B cell (primary cell): Measurements from ENCODE around the gene IFI16. TPM values are rescaled to one million over a fixed set of nuclear protein-coding genes. Genes with fewer than 3 reads are reported as not detected.

Experiments used
- ATAC-seq: fragments of 200-7000 bp; cut with Tn5 transposase; one replicate; pipeline ENCODE4 v1.10.0; 2021; ENCODE audit warnings: low read depth, mild to moderate bottlenecking, moderate number of reproducible peaks, moderate library complexity
- CTCF ChIA-PET: fragments of 350-600 bp; sonication (Branson Sonifier 250); formaldehyde crosslinking; loops from one replicate; lab custom pipeline; 2021; ENCODE audit warnings: antibody characterized with exemption, inconsistent platforms; lab: Charles Lee
- POLR2A ChIA-PET: fragments of 350-600 bp; sonication (Branson Sonifier 250); formaldehyde crosslinking; loops from one replicate; lab custom pipeline; 2021; ENCODE audit warnings: antibody characterized with exemption; lab: Charles Lee
- DNase-seq: peaks from one replicate; pipeline ENCODE4 v3.0.0; 2013
- H2AFZ ChIP-seq: 2 replicates; pipeline ENCODE4 v1.6.1; 2012; ENCODE audit warnings: mild to moderate bottlenecking, low read depth, low read length; ENCODE audit not compliant: insufficient read depth, poor library complexity, severe bottlenecking
- H3K27ac ChIP-seq, 2 donors: 1 replicate in 1 of 2; 2 replicates in 1 of 2; pipeline ENCODE4 v1.5.1; 2012 to 2013; ENCODE audit warnings: low read length in 2 of 2, mild to moderate bottlenecking in 2 of 2, moderate library complexity in 1 of 2
- H3K27me3 ChIP-seq, 4 experiments: fragments of 200-600 bp in 1 of 4; sonication (generic) in 1 of 4; replicated peaks in 1 of 4; 1 replicate in 2 of 4; 2 replicates in 2 of 4; pipeline versions ENCODE4 v1.6.1 to v1.7.0; 2013 to 2016; ENCODE audit warnings: low read length in 3 of 4, mild to moderate bottlenecking in 2 of 4, mixed read lengths in 1 of 4, moderate library complexity in 1 of 4; ENCODE audit not compliant: insufficient read depth in 4 of 4, control insufficient read depth in 3 of 4; ENCODE audit errors: control extremely low read depth in 1 of 4
- H3K36me3 ChIP-seq, 2 experiments: replicated peaks in 1 of 2; 1 replicate in 1 of 2; 2 replicates in 1 of 2; pipeline versions ENCODE4 v1.6.1 to v1.7.1; 2013; ENCODE audit warnings: low read length in 1 of 2; ENCODE audit not compliant: insufficient read depth in 2 of 2, control insufficient read depth in 1 of 2; ENCODE audit errors: control extremely low read depth in 1 of 2, extremely low read depth in 1 of 2
- H3K4me1 ChIP-seq, 2 donors: fragments of 200-600 bp in 1 of 2; sonication (generic) in 1 of 2; 1 replicate in 1 of 2; 2 replicates in 1 of 2; pipeline versions ENCODE4 v1.5.1 to v1.6.1; 2013 to 2017; ENCODE audit warnings: low read length in 2 of 2; ENCODE audit not compliant: control insufficient read depth in 2 of 2, insufficient read depth in 2 of 2
- H3K4me2 ChIP-seq: replicated peaks from 2 replicates; pipeline ENCODE3; 2012; ENCODE audit warnings: mild to moderate bottlenecking, low read depth, low read length; ENCODE audit not compliant: poor library complexity, severe bottlenecking
- H3K4me3 ChIP-seq, 5 experiments: fragments of 200-600 bp in 1 of 5; sonication (generic) in 1 of 5; 1 replicate in 3 of 5; 2 replicates in 2 of 5; pipeline versions ENCODE4 v1.5.1 to v1.7.0; 2011 to 2016; ENCODE audit warnings: low read length in 4 of 5, mild to moderate bottlenecking in 4 of 5, low read depth in 2 of 5, control low read depth in 1 of 5, moderate library complexity in 1 of 5; ENCODE audit not compliant: insufficient read depth in 1 of 5; ENCODE audit errors: control extremely low read depth in 1 of 5, extremely low read depth in 1 of 5
- H3K79me2 ChIP-seq: fragments of 200-600 bp; sonication (generic); one replicate; pipeline ENCODE4 v1.6.0; 2016; ENCODE audit warnings: low read length; ENCODE audit not compliant: control insufficient read depth, insufficient read depth
- H3K9ac ChIP-seq: fragments of 200-600 bp; sonication (generic); 2 replicates; pipeline ENCODE4 v1.6.1; 2017; ENCODE audit warnings: mild to moderate bottlenecking, low read length, moderate library complexity
- H3K9me3 ChIP-seq, 3 donors: one replicate each; pipeline versions ENCODE4 v1.6.1 to v1.7.1; 2013; ENCODE audit warnings: low read length in 2 of 3; ENCODE audit not compliant: control insufficient read depth in 2 of 3, insufficient read depth in 1 of 3; ENCODE audit errors: control extremely low read depth in 1 of 3
- H4K20me1 ChIP-seq: 2 replicates; pipeline ENCODE4 v1.6.0; 2012; ENCODE audit warnings: mild to moderate bottlenecking, low read length; ENCODE audit not compliant: insufficient read depth, control insufficient read depth, poor library complexity, severe bottlenecking
- H3K27ac Mint-ChIP-seq: one replicate; pipeline ENCODE4 v1.8.0; 2021; ENCODE audit warnings: mixed read lengths
- H3K27me3 Mint-ChIP-seq: one replicate; pipeline ENCODE4 v1.8.0; 2021; ENCODE audit warnings: mixed read lengths
- H3K4me1 Mint-ChIP-seq: one replicate; pipeline ENCODE4 v1.8.0; 2021; ENCODE audit warnings: mixed read lengths
- H3K4me3 Mint-ChIP-seq: one replicate; pipeline ENCODE4 v1.8.0; 2021; ENCODE audit warnings: mixed read lengths
- H3K9me3 Mint-ChIP-seq: one replicate; pipeline ENCODE4 v1.8.0; 2022; ENCODE audit warnings: mixed read lengths; ENCODE audit not compliant: insufficient read depth
- EZH2 ChIP-seq: IDR thresholded peaks from 2 replicates; pipeline ENCODE4 v1.6.1; 2012; ENCODE audit warnings: borderline replicate concordance, low read depth, mild to moderate bottlenecking, moderate library complexity, low read length; ENCODE audit not compliant: insufficient read depth, poor library complexity, severe bottlenecking
- WGBS: methylation state at CpG from one replicate; pipeline ENCODE4 v1.1.5; 2013; ENCODE audit warnings: missing lambda C conversion rate; ENCODE audit not compliant: insufficient coverage; 5-methylcytosine and 5-hydroxymethylcytosine counted together
- intact Hi-C: fragments of 100-400 bp; cut with micrococcal nuclease; formaldehyde crosslinking; loops from one replicate; pipeline ENCODE4 v1.10.0; 2022
- polyA plus RNA-seq: library from polyadenylated mRNA; depleted of rRNA; stranded (reverse); fragments of >200 nt; gene quantifications from 2 replicates; pipeline ENCODE4 v1.2.3, GENCODE V29; 2012
- total RNA-seq, 2 donors: library from RNA; stranded (reverse); fragments of 120-200 nt in 1 of 2; gene quantifications; 1 replicate in 1 of 2; 2 replicates in 1 of 2; pipeline versions ENCODE4 v1.2.3 to v1.2.4, GENCODE V29; 2013 to 2022
- TF ChIP-seq, protein P1 (sequence below): fragments of 200-600 bp; IDR thresholded peaks from one replicate; pipeline ENCODE4 v1.8.0; 2022; ENCODE audit warnings: antibody characterized with exemption, mild to moderate bottlenecking

IFI16 gene
- total and polyA plus RNA-seq, 2 donors (not counting 1 experiment from before 2014, with no cell fraction given), result 89.0 to 176 TPM

- Histone ChIP-seq H3K4me3 (peak overlapping the region in 1 of 5 experiments; percentile 33), H3K9ac (no peak overlapping the region), H3K9me3 (peaks cover 0 to 3% (median 0%) of the 10 kb centered on the region in 3 donors), H3K4me2 (peak overlapping the region; percentile 61), H3K27me3 (no peaks in the 10 kb centered on the region), H3K79me2 (peaks cover 49% of the 10 kb centered on the region), H3K27ac (peak overlapping the region; percentile 89 to 96), H2AFZ (no peak overlapping the region), H3K36me3 (peaks cover 0 to 21% of the 10 kb centered on the region in 2 experiments), H3K4me1 (peaks cover 87% of the 10 kb centered on the region in 2 donors), H4K20me1 (no peaks in the 10 kb centered on the region)
- TF ChIP-seq, protein P1, sequence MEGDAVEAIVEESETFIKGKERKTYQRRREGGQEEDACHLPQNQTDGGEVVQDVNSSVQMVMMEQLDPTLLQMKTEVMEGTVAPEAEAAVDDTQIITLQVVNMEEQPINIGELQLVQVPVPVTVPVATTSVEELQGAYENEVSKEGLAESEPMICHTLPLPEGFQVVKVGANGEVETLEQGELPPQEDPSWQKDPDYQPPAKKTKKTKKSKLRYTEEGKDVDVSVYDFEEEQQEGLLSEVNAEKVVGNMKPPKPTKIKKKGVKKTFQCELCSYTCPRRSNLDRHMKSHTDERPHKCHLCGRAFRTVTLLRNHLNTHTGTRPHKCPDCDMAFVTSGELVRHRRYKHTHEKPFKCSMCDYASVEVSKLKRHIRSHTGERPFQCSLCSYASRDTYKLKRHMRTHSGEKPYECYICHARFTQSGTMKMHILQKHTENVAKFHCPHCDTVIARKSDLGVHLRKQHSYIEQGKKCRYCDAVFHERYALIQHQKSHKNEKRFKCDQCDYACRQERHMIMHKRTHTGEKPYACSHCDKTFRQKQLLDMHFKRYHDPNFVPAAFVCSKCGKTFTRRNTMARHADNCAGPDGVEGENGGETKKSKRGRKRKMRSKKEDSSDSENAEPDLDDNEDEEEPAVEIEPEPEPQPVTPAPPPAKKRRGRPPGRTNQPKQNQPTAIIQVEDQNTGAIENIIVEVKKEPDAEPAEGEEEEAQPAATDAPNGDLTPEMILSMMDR, result no peak
- no peak for TF ChIP-seq EZH2
- DNase-seq, result no peak
- Mint-ChIP-seq H3K4me3 (no peak overlapping the region), H3K27me3 (no peaks in the 10 kb centered on the region), H3K9me3 (no peaks in the 10 kb centered on the region), H3K4me1 (peaks cover 82% of the 10 kb centered on the region), H3K27ac (peak overlapping the region; percentile 95)
- intact Hi-C loops, result loop anchor here (1.0 to 10.0 kb wide), 9 partner anchors 7 to 1342 kb away; partner anchors contain the start of genes AIM2 and CD1C
- CTCF ChIA-PET, result interaction anchor here (0.6 to 7.3 kb wide), 12 partner anchors 7 to 945 kb away, joined by 3 to 222 read pairs (median 6); partner anchors contain the start of gene AIM2
- POLR2A ChIA-PET, result interaction anchor here (0.7 to 2.0 kb wide), 4 partner anchors 8 to 1606 kb away, joined by 5 to 23 read pairs (median 11); partner anchors contain the start of genes AIM2 and IFI16
- WGBS, result no CpG with 5 or more reads among the region's 2 CpGs
- ATAC-seq, result no peak
Observed at GRCh38 chr1:159068886-159069285, 59.2 kb downstream of the IFI16 start.

DNA sequence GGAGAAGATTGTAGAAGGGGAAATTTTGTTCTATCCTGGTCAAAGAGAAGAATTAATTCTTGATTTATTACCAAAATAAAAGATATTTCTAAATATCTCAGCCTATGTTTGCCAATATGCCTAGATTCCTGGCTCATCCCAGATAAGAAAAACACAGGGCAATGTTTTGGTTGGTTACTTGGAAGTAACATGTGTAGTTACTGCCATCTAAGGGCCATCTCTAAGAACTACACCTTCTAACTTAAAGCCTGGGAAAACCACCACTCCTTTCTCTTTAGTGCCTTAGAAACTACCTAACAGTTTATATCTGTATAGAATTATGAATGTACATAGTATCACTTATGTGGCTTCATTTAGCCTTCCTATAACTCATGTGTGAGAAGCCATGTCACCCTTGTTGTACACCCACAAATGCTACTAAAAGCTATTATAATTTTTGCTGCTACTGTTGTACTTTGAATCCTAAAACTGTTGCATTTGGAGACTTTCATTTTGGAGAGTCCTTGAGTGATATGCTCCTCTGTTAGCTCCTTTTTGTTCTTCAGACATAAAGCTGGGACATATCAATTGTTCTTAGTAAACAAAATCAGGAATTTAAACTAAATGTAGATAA, 62.4 kb downstream of the IFI16 start:
- no peaks in the 10 kb centered on the region for H4K20me1 ChIP-seq
- H3K36me3 ChIP-seq, result peaks cover 0 to 9% of the 10 kb centered on the region in 2 experiments
- H3K4me3 Mint-ChIP-seq, result peak overlapping the region; percentile 68
- no peak for ATAC-seq
- H3K4me1 Mint-ChIP-seq, result peaks cover 65% of the 10 kb centered on the region
- peak overlapping the region; percentile 32 for H3K4me2 ChIP-seq
- H3K4me3 ChIP-seq, result no peak overlapping the region
- peak overlapping the region; percentile 86 for H3K27ac Mint-ChIP-seq
- ChIA-PET CTCF (interaction anchor here (0.6 to 7.3 kb wide), 34 partner anchors 8 to 1108 kb away, joined by 3 to 222 read pairs (median 6); partner anchors contain the start of gene IFI16), POLR2A (no interaction called here)
- H3K27ac ChIP-seq, result peak overlapping the region in 1 of 2 donors; percentile 89
- TF ChIP-seq, protein P1, result peak; percentile 94
- TF ChIP-seq EZH2, result no peak
- peak; percentile 69 for DNase-seq
- H2AFZ ChIP-seq, result no peak overlapping the region
- H3K27me3 Mint-ChIP-seq, result no peaks in the 10 kb centered on the region
- peaks cover 56 to 62% of the 10 kb centered on the region in 2 donors for H3K4me1 ChIP-seq
- no peaks in the 10 kb centered on the region for H3K9me3 ChIP-seq
- intact Hi-C loops, result loop anchor here (1.0 to 10.0 kb wide), 8 partner anchors 17 to 957 kb away; partner anchors contain the start of gene MNDA
- H3K9me3 Mint-ChIP-seq, result no peaks in the 10 kb centered on the region
- H3K9ac ChIP-seq, result no peak overlapping the region
- peaks cover 45% of the 10 kb centered on the region for H3K79me2 ChIP-seq
- H3K27me3 ChIP-seq, result no peaks in the 10 kb centered on the region
